ENCODE results near the gene EXOSC3. TPM values are rescaled to one million over a fixed set of nuclear protein-coding genes. Genes with fewer than 3 reads are reported as not detected.

Gene EXOSC3
- total and polyA plus RNA-seq, 9 of the 15 experiments (the other 6 are each of a cell fraction or from before 2014, with no cell fraction given): 18.5 to 266 (median 114) TPM

DNA sequence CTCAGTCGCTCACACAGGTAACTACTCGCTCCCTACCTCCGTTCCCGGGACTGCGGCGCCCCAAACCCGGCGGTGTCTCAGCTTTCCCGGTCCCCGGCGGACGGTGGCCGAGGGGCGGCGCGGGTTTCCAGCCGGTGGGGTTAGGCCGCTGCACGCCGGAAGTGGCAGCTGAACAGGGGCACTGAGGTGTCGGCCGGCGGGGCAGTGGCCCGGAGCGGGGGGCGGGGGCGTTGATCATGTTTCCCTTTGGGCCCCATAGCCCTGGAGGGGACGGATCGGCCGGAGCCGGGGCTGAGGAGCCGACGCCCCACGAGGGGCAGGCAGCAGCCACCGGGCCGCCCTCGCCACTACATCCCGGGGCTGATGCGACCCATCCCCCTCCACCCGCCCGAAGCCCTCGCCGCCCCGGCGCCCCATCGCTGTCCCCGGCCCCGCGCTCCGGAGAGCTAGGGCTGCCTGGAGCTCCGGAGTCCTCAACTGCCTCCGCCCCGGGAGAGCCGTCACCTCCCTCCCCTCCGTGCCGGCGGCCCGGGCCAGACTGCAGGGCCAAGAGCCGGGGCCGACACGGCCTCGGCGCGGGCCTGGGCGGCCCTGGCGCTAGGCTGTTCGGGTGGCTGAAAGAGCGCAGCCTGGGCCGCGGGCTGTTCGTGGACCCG lies 15.9 kb upstream of the EXOSC3 start, which contains the start of gene DCAF10 (continued):
- no peak for TF ChIP-seq FOS (IDR thresholded peaks at IDR 0.05; ENCODE audit: extremely low read depth, insufficient read length)
- TF ChIP-seq HDAC1 (IDR thresholded peaks at IDR 0.05): peak; percentile 74 to 80; a peak in 3 of 4 replicates
- TF ChIP-seq WHSC1 (IDR thresholded peaks at IDR 0.05; ENCODE audit: low read length): no peak
- TF ChIP-seq PPARD (CRISPR knock-in tag; IDR thresholded peaks at IDR 0.05): no peak
- TF ChIP-seq ZC3H4 (CRISPR knock-in tag; IDR thresholded peaks at IDR 0.05; ENCODE audit: borderline replicate concordance): peak; percentile 88; the same call in 1 of the 2 replicates
- TF ChIP-seq POLR2AphosphoS2 (IDR thresholded peaks at IDR 0.05; ENCODE audit: low read length): no peak
- TF ChIP-seq ZNF79 (CRISPR knock-in tag; IDR thresholded peaks at IDR 0.05; ENCODE audit: low read depth): peak; percentile 51; the same call in 1 of the 2 replicates
- TF ChIP-seq, protein P1, sequence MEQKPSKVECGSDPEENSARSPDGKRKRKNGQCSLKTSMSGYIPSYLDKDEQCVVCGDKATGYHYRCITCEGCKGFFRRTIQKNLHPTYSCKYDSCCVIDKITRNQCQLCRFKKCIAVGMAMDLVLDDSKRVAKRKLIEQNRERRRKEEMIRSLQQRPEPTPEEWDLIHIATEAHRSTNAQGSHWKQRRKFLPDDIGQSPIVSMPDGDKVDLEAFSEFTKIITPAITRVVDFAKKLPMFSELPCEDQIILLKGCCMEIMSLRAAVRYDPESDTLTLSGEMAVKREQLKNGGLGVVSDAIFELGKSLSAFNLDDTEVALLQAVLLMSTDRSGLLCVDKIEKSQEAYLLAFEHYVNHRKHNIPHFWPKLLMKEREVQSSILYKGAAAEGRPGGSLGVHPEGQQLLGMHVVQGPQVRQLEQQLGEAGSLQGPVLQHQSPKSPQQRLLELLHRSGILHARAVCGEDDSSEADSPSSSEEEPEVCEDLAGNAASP (IDR thresholded peaks at IDR 0.05): no peak
- TF ChIP-seq, protein P2, sequence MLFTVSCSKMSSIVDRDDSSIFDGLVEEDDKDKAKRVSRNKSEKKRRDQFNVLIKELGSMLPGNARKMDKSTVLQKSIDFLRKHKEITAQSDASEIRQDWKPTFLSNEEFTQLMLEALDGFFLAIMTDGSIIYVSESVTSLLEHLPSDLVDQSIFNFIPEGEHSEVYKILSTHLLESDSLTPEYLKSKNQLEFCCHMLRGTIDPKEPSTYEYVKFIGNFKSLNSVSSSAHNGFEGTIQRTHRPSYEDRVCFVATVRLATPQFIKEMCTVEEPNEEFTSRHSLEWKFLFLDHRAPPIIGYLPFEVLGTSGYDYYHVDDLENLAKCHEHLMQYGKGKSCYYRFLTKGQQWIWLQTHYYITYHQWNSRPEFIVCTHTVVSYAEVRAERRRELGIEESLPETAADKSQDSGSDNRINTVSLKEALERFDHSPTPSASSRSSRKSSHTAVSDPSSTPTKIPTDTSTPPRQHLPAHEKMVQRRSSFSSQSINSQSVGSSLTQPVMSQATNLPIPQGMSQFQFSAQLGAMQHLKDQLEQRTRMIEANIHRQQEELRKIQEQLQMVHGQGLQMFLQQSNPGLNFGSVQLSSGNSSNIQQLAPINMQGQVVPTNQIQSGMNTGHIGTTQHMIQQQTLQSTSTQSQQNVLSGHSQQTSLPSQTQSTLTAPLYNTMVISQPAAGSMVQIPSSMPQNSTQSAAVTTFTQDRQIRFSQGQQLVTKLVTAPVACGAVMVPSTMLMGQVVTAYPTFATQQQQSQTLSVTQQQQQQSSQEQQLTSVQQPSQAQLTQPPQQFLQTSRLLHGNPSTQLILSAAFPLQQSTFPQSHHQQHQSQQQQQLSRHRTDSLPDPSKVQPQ (CRISPR knock-in tag; IDR thresholded peaks at IDR 0.05; ENCODE audit: borderline replicate concordance): no peak
- peak; percentile 72; the same call in 1 of the 2 replicates for TF ChIP-seq PML (IDR thresholded peaks at IDR 0.05; ENCODE audit: low read length)
- peak; percentile 94 for TF ChIP-seq EP400 (IDR thresholded peaks at IDR 0.05)
- no peak for TF ChIP-seq E2F1 (CRISPR knock-in tag; IDR thresholded peaks at IDR 0.05)
- TF ChIP-seq STAG1 (CRISPR knock-in tag; IDR thresholded peaks at IDR 0.05; ENCODE audit: borderline replicate concordance): no peak; the same call in 1 of the 2 replicates
- peak; percentile 98 for TF ChIP-seq RB1 (IDR thresholded peaks at IDR 0.05; ENCODE audit: low read depth)
- TF ChIP-seq, protein P3, sequence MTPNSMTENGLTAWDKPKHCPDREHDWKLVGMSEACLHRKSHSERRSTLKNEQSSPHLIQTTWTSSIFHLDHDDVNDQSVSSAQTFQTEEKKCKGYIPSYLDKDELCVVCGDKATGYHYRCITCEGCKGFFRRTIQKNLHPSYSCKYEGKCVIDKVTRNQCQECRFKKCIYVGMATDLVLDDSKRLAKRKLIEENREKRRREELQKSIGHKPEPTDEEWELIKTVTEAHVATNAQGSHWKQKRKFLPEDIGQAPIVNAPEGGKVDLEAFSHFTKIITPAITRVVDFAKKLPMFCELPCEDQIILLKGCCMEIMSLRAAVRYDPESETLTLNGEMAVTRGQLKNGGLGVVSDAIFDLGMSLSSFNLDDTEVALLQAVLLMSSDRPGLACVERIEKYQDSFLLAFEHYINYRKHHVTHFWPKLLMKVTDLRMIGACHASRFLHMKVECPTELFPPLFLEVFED (CRISPR knock-in tag; conservative IDR thresholded peaks at IDR 0.05): peak; percentile 86
- no peak for TF ChIP-seq ZNF699 (CRISPR knock-in tag; IDR thresholded peaks at IDR 0.05; ENCODE audit: insufficient replicate concordance)
- TF ChIP-seq ZFPM2 (CRISPR knock-in tag; IDR thresholded peaks at IDR 0.05): peak; percentile 19; the same call in 1 of the 2 replicates
- TF ChIP-seq ATF1 (CRISPR knock-in tag; IDR thresholded peaks at IDR 0.05): peak; percentile 61
- TF ChIP-seq ATF1 (tag; IDR thresholded peaks at IDR 0.05): peak; percentile 81

Measured in K562 (cell line).